ENCODE data around the gene SPRED2.

- TF ChIP-seq, protein P1, sequence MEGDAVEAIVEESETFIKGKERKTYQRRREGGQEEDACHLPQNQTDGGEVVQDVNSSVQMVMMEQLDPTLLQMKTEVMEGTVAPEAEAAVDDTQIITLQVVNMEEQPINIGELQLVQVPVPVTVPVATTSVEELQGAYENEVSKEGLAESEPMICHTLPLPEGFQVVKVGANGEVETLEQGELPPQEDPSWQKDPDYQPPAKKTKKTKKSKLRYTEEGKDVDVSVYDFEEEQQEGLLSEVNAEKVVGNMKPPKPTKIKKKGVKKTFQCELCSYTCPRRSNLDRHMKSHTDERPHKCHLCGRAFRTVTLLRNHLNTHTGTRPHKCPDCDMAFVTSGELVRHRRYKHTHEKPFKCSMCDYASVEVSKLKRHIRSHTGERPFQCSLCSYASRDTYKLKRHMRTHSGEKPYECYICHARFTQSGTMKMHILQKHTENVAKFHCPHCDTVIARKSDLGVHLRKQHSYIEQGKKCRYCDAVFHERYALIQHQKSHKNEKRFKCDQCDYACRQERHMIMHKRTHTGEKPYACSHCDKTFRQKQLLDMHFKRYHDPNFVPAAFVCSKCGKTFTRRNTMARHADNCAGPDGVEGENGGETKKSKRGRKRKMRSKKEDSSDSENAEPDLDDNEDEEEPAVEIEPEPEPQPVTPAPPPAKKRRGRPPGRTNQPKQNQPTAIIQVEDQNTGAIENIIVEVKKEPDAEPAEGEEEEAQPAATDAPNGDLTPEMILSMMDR (IDR thresholded peaks at IDR 0.05): no peak
- no peak for TF ChIP-seq POLR2A (IDR thresholded peaks at IDR 0.05)
These were observed 74.5 kb downstream of the SPRED2 start for GRCh38 chr2:65357959-65358294.

All from testis (tissue), 2 donors.